Adrenal gland (tissue), 5 donors: ENCODE results near the gene SMURF2.
"Not testable (repeated sequence)": the region's sequence is repeated elsewhere in the genome, so short reads cannot be mapped to it uniquely, and the experiment has no call there.

Source experiments
- CTCF ChIP-seq, 6 experiments: fragments of 450-650 bp in 4 of 6; fragments of 200-600 bp in 2 of 6; sonication (generic) in 1 of 6; IDR thresholded peaks; 1 replicate in 5 of 6; 2 replicates in 1 of 6; pipeline versions ENCODE4 v1.5.1 to v1.8.0; 2016 to 2021; ENCODE audit warnings: antibody characterized with exemption in 6 of 6, mild to moderate bottlenecking in 2 of 6, moderate library complexity in 1 of 6
- POLR2A ChIP-seq, 2 donors: fragments of 450-650 bp; IDR thresholded peaks; one replicate each; pipeline ENCODE4 v1.6.1; 2017; ENCODE audit warnings: antibody characterized with exemption in 2 of 2, mild to moderate bottlenecking in 2 of 2, moderate library complexity in 1 of 2
- donor health status: DM: no; HTN: no; CAD: no.

DNA sequence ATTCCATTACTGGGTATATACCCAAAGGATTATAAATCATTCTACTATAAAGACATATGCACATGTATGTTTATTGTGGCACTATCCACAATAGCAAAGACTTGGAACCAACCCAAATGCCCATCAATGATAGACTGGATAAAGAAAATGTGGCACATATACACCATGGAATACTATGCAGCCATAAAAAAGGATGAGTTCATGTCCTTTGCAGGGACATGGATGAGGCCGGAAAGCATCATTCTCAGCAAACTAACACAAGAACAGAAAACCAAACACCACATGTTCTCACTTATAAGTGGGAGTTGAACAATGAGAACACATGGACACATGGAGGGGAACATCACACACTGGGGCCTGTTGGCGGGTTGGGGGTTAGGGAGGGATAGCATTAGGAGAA, 51.9 kb downstream of the SMURF2 start:
- TF ChIP-seq CTCF, POLR2A (IDR thresholded peaks at IDR 0.05): not testable (repeated sequence)
